ENCODE results near the gene PLXNC1.
"Not testable (repeated sequence)": the region's sequence is repeated elsewhere in the genome, so short reads cannot be mapped to it uniquely, and the experiment has no call there.

PLXNC1 gene

DNA sequence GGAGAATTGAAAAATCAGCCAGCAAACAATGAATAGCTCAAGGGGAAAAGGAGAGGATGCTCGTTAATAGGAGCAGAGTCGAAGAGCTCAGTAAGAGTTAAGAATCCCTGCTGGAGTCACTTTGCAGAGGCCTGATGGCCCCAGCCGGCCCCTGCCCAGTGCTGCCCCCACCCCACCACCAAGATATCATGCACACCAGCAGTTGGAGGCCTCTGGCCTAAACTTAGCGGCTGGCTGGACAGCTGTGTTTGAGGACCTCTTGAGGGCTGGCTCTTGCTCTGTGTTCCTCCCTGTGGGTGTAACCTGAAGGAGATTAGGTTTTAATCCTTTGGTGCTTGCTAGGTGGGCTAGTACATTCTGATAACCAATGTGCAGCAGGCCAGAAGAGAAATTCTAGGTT is 142.0 kb downstream of the PLXNC1 start:
- peak; percentile 69 for DNase-seq (ENCODE audit: low spot score)

DNA sequence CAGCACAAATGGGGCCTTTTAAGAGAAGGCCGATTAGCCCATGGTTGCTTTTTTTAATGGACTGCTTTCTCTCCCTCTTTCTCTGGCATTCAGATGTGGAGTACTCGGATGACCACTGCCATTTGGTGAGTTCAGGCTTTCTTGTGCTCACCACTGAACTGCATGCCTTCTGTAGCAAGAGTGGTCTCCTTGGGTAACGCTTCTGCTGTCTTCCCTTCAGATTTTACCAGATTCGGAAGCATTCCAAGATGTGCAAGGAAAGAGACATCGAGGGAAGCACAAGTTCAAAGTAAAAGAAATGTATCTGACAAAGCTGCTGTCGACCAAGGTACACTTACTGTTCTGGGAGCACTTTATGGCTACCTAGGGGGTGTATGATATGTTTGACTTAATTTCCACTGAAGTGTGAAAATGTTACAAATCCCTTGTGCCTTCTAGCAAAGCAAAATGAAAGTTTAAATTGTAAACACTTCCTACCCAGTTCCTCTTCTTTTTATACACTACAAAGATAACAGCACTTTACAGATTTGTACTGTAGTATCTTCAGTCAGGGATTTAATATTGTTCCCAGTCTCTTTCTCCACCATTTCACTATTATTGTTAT is 148.8 kb downstream of the PLXNC1 start:
- no peak for DNase-seq (ENCODE audit: low spot score)

DNA sequence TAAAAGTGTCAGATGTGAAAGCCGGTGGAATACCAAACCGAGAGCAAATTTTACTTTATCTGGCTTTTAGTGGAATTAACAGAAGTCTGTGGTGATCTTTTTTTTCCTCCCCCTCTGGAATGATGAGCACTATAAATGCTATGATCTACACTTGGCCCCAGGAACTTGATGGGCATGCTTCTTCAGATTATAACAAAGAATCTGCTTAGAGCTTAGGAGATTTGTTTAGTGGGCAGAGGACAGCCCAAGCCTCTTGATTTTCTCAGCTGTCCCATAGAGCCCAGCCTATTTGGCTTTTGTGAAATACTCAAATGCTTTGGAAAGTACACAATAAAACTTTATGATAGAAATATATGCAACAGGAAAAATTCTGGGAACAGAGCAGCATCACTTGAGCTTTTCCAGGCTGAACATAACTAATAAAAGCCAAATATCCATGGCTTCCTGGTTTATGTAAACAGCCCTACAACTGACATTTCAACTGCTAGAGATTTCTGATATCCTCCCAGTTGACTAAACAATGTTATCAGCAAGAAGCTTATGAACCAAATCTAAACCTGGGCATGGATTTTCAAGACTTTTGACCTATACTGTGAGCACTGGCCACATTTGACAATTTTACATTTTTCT is 149.6 kb downstream of the PLXNC1 start:
- no peak for DNase-seq (ENCODE audit: low spot score)

DNA sequence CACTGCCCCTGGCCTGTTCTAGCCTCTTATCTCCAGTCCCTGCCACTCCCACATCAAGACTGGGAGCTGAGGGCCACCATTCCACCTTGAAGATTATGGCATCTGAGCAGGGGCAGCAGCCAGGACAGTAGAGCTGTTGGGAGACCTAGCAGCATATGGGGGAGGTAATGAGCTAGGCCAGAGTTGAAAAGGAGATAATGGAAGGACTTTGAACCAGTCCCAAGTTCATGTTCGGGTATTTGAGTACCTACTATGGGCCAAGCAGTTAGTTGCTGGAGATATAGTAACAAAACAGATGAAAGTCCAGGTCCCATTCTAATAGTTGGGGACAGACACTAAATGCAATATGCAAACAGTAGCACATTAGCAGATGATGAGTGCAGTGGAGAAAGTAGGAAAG is 151.5 kb downstream of the PLXNC1 start:
- no peak for DNase-seq (ENCODE audit: low spot score)

DNA sequence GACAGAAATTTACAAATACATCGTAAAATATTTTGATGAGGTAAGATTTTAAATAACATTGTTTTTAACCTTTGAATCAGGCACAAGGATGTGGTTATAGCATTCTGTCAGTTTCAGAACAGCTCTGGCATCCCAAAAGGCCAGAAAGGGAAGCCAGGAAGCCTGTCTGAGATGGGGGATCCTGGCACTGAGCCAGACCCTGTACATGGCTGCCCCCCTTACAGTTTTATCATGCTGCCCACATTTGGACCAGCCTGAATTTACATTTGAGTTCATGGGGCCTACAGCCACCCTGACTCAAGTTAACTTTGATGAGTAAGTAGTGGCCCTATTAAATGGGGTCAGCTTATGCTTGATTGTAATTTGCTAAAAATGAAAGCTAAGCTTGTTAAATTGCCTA is 155.6 kb downstream of the PLXNC1 start:
- no peak for DNase-seq (ENCODE audit: low spot score)

DNA sequence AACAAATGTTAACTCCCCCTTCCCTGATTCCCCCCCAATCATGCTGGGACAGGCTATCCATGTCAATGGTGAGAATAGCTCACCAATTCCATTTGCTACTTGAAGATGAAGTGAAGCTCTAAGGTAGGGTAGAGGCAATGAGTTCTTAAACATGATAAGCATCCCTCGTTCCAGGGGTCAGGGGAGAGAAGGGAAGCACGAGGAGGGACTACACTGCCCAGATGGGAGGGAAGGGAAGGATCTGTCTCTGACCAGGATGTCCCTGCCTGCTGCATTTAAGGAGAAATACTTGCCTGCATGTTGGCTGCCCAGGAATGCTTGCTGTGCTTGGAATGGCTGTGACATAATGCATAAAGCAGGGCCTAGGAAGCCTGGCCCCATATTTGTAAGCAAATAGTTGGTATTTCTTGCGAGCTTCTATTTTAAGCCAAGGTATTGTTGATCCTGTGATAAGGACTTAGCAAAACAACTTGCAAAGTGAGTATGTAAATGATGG is 156.2 kb downstream of the PLXNC1 start:
- DNase-seq (ENCODE audit: low spot score), result no peak

DNA sequence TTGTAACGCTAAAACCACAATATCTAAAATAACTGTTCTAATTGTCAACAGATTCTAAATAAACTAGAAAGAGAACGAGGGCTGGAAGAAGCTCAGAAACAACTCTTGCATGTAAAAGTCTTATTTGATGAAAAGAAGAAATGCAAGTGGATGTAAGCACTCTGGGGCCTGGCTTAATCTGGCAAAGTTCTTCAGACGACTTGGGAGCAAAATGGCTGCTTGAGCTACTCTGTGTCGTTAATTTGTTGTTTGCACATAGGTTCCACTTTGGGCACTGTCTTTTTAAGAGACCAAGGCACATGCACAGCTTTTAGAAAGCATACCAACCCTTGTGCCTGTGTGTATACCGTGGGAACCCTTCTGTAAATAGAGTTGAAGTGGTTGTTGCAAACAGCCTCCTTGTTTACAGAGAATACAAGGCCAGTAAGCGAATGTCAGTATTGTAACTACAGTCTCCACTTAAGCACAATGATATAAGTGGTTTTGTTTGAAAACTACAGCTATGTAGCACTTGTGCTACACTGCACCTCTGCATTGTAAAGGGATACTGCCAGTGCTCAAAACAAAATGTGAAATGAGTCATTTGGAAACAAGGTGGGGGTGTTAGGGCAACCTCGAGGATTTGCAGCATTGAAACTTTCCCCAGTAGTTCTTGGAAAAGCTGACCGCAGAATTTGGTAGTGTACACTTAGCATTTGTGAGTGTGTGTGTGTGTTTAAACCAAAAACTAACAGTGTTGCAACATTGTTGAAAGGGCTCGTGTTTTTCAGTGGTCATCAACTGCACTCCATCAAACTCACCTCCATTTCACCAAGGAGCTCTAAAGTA is 157.0 kb downstream of the PLXNC1 start:
- DNase-seq (ENCODE audit: low spot score), result no peak

DNA sequence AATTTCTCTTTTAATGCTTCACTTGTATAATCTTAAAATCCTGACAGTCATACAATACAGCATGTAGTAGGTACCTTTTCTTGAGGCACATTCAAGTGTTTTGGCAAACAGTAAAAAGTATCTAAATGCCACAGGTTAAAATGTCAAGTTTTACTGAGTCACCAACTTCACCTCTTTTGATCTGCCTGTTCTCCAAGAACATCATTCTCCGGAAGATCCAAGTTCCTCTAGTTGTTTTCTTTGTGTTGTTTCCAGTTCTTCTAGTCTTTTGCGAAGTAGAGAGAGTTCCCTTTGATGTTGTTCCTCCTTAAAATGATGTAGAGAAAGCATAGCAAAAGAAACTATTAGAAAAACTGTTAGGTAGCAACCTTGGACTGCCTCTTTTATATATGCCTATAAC is 160.2 kb downstream of the PLXNC1 start:
- no peak for DNase-seq (ENCODE audit: low spot score)

DNA sequence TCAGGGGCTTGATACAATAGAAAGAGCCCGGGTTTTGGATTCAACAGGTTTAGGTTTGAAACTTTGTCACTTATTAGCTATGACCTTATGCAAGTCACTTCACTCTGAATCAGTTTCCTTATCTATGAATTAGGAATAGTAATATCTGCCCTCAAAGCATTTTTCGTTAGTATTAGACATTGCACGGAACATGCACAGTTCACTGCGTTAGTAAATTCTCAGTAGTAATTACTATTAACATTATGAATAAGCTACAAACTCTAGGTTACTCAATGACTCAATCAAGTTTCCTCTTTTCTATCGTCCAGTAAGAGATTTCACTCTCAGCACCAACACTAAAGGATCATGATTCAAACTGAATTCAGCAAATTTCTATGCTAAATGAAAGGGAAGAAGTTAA is 161.0 kb downstream of the PLXNC1 start:
- DNase-seq (ENCODE audit: low spot score), result no peak

DNA sequence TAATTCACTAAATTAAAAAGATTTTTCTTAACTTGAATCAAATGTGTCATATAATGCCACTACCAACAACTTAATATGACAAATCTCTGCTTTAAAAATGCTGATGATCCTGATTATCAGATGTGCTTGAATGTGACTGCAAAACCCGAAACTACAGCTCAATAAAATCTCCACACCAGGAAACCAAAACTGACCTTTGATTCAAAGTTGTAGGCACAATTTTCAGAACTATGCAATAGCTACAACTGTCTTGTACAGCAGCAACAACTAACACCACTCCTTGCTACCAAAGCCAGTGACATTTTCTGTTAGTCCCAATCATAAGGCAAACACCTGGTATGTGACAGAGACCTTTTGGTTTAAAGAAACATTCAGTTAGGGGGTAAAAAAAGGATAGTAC is 164.0 kb downstream of the PLXNC1 start:
- DNase-seq (ENCODE audit: low spot score), result no peak

DNA sequence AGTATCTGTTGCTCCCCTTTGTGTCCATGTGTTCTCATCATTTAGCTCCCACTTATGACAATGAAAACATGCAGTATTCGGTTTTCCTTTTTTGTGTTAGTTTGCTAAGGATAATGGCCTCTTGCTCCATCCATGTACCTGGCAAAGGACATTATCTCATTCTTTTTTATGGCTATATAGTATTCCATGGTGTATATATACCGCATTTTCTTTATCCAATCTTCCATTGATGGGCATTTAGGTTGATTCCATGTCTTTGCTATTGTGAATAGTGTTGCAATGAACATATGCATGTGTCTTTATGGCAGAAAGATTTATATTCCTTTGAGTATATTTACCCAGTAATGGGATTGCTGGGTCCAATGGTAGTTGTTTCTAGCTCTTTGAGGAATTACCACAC is 168.2 kb downstream of the PLXNC1 start:
- DNase-seq (ENCODE audit: low spot score), result not testable (repeated sequence)

DNA sequence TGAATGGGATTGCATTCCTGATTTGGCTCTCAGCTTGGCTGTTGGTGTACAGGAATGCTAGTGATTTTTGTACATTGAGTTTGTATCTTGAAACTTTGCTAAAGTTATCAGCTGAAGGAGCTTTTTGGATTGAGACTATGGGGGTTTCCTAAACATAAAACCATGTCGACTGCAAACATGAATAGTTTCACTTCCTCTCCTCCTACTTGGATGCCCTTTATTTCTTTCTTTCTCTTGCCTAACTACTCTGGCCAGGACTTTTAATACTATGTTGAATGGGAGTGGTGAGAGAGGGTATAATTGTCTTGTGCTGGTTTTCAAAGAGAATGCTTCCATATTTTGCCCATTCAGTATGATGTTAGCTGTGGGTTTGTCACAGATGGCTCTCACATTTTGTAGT is 169.8 kb downstream of the PLXNC1 start:
- DNase-seq (ENCODE audit: low spot score), result no peak

DNA sequence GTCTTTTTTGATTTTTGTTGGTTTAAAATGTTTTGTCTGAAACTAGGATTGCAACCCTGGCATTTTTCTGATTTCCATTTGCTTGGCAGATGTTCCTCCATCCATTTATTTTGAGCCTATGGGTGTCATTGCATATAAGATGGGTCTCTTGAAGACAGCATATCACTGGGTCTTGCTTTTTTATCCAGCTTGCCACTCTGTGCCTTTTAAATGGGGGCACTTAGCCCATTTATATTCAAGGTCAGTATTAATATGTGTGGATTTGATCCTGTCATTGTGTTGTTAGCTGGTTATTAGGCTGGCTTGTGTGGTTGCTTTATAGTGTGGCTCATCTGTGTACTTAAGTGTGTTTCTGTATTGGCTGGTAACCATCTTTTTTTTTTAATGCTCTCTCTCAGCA is 171.7 kb downstream of the PLXNC1 start:
- DNase-seq (ENCODE audit: low spot score), result no peak

DNA sequence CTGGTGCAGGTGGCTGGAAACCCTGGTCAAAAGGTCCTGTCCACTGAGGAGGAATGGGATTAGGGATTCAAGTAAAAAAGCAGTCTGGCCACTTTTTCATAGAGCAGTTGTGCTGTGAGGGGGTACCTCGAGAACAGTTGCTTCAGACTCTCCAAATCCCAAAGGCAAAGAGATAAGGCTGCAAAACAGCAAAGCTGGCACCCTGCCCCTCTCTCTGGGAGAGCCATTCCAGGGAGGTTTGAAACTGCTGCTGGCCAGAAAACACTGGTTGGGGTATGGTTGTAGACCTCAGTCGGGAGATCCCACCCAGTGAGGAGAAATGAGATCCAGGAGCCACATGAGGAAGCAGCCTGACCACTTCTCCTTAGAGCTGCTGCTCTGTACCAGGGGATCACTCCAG is 174.0 kb downstream of the PLXNC1 start:
- DNase-seq (ENCODE audit: low spot score), result no peak

DNA sequence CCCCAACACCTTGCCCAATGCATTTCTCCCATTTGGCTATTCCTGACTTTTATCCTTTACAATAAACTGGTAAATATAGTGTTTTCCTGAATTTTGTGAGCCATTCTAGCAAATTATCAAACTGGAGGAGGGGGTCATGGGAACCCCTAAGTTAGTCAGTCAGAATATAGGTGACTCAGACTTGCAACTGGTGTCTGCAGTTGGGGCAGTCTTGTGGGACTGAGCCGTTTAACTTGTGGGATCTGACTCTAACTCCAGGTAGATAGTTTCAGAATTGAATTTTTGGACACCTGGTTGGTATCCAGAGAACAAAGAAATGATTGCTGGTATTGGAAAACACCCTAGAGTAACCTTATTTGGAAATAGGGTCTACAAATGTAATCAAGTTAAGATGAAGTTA is 177.9 kb downstream of the PLXNC1 start:
- no peak for DNase-seq (ENCODE audit: low spot score)

DNA sequence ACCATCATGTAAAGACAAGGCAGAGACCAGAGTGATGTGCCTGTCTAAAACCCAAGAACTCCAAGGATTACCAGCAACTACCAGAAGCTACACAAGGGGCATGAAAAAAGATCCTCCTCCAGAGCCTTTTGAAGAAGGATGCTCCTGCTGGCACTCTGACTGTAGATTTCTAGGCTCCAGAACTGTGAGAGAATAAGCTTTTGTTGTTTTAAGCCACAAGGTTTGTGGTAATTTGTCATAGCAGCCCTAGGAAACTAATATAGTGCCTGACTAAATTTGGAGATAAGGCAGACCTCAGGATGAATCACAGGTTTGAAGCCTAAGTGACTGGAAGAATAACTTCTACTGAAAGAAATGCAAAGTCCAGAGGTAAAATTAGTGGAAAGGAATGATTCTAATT is 178.3 kb downstream of the PLXNC1 start:
- DNase-seq (ENCODE audit: low spot score), result no peak

DNA sequence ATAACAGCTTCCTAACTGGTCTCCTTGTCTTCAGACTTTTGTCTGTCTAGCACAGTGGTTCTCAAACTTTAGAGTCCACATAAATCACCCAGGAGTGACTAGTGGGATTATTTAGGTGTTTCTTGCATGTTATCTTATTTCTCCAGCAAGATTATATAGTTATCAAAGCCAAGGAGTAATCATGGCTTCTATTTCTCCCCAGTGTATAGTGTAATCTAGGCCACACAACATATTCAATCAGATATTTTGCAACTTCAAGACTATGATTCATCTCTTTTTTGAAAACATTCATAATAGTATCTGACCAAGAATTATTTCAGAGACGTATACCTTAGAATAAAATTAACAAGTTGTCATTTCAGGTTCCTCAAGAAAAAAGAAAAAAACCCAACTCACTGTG is 179.4 kb downstream of the PLXNC1 start:
- DNase-seq (ENCODE audit: low spot score), result no peak

DNA sequence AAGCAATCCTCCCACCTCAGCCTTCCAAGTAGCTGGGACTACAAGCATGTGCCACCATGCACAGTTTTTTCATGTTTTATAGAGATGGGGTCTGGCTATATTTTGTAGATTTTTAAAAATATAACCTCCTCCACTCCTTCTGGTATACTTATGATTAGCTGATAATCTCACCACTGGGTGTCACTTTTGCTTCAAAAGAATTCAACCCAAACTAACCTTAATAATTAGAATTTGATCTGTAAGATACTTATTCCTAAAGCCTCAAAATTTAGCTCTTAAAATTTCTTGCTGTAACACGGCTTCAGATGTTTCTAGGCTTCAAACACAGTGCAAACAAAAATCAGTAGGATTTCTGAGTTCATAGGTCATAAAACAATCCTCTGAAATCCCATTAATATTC is 181.0 kb downstream of the PLXNC1 start:
- no peak for DNase-seq (ENCODE audit: low spot score)

DNA sequence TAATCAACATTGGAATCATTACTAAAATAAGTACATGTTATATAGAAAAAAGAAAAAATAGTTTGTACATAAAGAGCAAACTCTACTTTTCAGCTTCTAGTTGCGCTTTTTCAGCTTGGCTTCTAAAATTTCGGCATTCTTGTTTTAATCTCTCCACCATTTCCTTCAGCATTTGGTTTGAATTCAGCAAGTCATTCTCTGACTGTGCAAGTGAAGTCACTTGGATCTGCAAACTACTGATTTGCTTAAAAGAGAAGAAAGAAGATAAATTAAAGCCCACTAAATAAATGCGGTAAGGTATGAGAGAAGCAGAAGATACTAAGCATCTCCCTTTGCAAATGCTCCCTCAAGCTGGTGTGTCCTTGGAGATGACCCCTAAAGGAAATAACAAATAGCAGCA is 185.0 kb downstream of the PLXNC1 start:
- DNase-seq (ENCODE audit: low spot score), result no peak

DNA sequence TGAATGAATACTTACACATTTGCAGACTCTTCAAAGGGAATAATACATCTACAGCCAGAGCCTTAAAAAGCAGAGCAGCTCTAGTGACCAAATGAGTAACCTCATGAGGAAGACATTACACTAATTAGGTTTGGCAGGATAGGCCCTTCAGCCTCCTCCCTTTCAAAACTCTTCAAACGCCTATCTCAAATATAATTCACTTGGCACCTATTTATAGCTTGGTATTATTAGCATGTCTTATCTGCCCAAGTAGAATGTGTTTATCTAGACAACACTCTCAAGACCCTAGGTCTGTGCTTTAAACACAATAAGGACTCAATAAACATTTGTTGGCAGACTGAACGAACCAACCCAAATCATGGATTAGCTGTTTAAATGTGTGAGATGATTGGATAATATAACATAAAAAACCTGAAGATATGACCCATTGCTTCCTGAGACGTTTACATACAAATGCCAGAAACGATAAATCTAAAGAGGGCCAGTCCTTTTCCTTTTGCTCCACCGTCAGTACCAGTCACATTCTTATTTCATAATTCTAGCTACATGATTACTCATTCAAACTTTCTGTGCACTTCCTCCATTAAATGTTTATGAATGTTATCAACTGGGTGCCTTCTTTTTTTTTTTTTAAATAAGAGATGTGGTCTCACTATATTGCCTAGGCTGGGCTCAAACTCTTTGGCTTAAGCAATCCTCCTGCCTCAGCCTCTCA is 188.0 kb downstream of the PLXNC1 start:
- no peak for DNase-seq (ENCODE audit: low spot score)

DNA sequence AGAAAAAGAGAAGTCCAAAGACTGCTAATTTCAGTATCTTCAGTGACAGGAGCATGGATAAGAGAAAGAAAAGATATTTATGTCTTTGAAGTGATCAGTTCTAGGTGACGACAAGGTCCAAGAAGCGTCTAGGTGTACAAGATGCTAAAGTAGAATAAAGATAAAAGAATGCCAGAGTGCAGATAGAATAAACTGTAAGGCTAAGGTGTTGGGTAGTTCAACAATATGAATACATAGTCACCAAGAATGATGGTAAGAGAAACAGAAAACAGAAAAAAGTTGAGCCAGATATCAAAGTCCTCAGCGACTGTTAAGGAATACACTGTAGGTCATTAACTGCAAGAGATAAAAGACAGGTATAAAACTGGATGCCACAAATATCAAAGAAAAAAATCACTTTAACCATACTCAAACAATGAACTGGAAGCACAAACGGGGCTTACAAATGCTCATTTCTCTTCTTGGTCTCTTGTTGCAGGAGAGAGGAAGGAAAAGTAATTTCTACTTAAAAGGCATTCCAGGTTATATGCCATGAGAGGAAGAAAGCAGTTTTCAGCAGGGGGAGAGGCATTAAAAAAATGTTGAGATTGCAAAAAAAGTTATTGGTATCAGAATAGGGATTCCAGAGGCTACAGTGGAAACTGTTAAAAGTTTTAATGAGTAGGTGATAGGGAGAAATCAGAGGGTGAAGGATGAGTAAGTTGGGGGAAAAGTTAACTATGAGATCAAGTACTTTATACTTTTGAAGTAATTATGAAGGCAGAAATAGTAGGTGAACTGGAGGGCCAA is 189.8 kb downstream of the PLXNC1 start:
- no peak for DNase-seq (ENCODE audit: low spot score)

DNA sequence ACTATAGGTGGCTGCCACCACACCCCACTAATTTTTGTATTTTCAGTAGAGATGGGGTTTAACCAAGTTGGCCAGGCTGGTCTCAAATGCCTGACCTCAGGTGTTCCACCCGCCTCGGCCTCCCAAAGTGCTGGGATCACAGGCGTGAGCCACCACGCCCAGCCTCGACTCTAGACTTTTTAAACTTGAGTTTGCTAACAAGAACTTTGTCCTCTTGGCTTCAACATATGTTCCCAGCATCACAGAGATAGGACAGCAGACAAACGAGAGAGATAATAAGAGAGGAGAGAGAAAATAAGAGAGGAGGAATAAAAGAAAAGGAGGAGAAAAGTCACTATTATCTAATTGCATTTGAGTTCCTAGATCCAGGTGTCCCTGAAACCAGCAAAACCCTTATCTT is 192.2 kb downstream of the PLXNC1 start:
- no peak for DNase-seq (ENCODE audit: low spot score)
